GM19239 (cell line): Measurements from ENCODE around the gene SRCIN1.
"Not testable (repeated sequence)": the region's sequence is repeated elsewhere in the genome, so short reads cannot be mapped to it uniquely, and the experiment has no call there.

Source experiments
- DNase-seq: peaks from one replicate; pipeline ENCODE4 v3.0.0; 2011; ENCODE audit warnings: low spot score; ENCODE audit not compliant: insufficient read length
- FAIRE-seq: peaks from 2 replicates; lab custom pipeline; 2011; peaks lifted over from hg19 to GRCh38; lab: Jason Lieb, UNC

SRCIN1 gene

DNA sequence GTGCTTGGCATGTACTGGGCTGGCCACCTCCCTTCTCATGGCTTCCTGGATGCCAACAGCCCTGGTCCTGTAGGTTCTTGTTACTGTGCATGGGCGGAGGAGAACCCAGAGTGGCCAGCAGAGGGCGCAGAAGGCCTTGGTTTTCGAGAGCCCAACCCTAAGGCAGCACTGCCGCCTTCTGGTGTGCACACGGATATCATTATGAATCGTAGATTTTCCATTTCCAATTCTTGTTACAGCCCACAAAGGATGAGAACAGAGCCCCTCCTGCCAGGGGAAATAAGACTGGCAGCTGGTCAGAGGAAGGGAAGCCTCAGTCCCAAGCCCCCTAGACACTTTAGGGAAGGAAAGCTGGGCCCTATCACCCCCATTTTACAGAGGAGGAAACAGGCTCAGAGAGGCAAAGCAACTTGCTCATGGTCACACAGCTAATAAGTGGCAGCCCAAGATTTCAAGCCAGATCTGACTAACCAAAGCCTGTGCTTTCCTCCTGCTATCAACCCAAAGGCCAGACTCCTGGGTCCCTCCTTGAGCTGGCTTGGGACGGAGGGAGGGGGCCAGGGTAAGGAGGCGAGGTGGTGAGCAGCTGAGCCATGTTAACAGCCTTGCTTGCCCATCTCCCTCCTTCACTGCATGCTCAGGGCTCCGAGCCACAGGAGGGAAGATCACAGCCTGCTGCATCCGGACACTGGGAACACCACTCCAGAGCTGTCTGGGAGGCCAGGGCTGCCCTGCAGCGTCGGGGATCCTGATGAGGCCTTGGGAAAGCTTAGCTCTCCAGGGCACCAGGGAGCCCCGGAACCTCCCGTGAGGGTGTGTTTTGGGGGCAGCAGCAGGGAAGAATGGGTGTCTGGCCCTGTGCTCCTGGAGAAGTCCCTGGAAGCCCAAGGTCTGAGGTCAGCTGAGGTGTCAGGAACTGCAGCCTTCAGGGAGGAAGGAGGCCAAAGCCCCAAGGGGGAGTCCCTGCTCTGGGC is 113.4 kb downstream of the SRCIN1 start:
- FAIRE-seq, DNase-seq: not testable (repeated sequence)

DNA sequence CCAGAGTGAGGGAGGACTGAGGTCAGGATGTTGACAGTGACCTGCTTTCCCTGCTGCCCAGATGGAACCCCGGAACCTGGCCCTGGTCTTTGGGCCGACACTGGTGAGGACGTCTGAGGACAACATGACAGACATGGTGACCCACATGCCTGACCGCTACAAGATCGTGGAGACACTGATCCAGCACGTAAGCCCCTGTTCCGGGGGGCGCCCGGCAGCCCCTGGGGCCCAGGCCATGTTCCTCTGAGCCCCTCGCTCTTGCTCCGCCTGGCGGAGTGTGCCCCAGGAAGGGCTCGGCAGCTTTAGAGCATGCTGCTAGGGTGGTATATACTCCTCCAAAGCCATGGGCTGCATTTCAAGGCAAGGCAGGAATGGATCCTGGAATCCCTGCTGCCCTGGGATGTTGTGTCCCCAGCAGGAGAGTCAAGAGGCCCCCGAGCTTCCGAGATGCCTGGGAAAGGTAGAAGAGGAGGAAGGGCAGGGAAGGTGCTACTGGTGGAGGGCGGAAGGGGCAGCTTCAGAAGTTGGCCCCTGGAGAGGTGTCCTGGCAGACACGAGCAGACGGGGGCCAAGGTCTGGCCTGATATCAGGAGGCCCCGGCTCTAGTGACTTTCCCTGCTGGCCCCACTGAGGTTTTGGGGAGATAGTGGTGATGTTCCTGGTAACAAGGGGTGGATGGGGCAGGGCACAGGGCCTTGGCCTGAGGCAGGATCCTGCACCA is 114.2 kb downstream of the SRCIN1 start:
- not testable (repeated sequence) for FAIRE-seq, DNase-seq

DNA sequence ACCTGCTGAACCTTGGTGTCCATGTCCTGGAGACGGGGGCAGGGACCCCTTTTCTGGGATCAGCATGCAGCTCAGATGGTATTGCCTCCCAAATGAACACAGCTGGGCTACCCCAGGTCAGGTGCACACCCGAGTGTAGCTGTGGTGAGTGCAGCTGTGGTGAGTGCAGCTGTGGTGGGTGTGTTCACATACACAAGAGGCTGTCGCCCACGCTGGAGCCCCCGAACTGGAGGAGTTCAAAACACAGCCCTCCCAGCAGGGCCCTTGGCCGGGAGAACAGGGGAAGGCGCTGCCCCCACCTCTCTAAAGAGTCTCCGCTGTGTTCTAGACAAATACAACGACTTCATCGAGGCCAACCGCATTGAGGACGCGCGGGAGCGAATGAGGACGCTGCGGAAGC is 116.0 kb downstream of the SRCIN1 start:
- not testable (repeated sequence) for FAIRE-seq

DNA sequence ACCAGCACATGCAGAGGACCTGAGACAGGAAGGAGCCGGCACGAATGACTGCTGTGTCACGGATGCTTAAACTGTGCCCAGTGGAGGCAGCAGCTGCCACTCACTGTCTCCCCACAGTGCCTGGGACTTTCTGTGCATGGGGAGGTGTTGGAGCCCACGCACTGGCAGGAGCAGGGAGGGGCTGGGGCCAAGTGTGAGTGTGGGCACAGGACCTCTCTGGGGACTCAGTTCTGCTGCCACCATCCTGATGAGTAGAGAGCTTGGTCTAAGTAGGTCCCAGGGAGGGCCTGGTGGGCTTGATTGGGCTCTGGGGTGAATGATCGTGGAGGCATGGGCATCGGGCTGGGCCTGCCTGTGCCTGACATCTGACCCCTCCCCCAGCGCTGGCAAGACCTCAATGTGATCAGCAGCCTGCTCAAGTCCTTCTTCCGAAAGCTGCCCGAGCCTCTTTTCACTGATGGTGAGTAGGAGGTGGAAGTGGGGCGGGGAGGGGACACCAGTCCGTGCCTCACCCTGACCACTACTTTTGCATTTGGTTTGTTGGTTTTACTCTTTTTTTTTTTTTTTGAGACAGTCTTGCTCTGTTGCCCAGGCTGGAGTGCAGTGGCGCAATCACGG is 120.0 kb downstream of the SRCIN1 start:
- not testable (repeated sequence) for FAIRE-seq, DNase-seq

More for the DNA sequence above, 116.0 kb downstream of the SRCIN1 start:
- DNase-seq, result not testable (repeated sequence)

DNA sequence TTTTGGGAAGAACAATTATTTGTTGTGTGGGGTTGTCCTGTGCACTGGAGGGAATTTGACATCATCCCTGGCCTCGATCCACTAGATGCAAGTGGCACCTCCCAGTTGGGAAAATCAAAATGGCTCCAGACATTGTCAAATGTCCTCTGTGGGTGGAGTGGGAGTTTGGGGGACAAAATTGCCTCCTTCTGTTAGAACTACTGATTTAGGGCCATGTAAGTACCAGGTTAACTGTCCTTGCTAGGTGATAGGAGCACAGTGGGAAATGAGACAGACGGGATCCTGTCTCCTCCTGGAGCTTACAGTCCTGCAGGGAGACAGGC is 120.6 kb downstream of the SRCIN1 start:
- DNase-seq, result no peak
- FAIRE-seq, result no peak

DNA sequence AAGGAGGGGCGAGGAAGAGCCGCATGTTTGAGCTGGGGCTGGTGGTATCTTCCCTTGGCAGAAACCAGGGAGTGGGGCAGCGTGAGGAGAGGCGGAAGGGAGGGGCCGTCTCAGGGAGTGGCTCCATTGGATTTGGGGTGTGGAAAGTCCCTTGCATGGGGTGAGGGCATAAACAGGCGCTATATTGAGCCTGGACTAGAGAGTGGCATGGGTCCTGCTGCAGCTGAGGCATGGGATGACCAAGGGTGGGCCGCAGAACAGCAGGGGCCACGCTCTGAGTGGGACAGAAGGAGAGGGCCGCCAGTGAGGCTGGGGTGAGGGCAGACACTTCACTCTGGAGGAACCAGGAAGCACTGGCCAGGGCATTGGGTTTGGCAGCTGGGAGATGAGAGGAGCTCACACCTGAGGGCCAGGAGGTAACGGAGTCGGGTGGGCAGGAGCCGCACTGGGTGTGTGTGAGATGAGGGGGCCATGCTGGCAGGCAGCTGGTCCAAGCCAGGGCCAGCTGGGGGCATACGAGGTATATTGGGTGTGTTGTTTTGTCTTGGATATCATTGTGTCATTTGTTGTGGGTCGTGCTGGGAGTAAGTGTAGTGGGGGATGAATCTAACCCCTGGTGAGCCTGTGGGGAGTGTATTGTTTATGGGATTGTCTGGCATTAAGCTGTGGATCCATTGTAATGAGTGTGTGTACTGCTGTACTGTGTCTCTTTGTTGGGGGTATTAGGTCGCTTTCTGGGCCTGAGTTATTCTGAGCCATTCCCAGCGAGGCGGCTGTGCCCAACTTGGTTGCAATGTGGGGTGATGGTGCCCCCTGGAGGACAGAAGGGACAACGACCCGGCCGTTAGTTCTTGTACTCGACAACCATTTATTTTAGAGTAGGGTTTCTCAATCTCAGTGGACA is 121.3 kb downstream of the SRCIN1 start:
- FAIRE-seq, DNase-seq: not testable (repeated sequence)

DNA sequence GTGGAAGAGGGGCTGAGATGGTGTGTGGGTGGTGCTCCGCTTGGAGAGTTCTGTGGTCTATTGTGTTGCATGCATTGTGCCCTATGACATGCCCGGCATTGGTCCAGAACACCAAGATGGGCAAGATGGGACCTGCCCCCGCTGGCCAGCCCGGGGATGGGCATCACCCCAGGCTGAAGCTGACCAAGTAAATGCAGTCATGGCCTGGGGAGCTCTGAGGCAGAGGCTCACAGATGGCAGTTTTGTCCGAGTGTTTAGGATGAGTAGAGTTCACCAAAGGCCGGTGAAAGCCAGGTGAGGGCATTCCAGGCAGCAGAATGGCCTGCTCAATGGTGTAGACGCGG is 123.1 kb downstream of the SRCIN1 start:
- FAIRE-seq, DNase-seq: not testable (repeated sequence)

DNA sequence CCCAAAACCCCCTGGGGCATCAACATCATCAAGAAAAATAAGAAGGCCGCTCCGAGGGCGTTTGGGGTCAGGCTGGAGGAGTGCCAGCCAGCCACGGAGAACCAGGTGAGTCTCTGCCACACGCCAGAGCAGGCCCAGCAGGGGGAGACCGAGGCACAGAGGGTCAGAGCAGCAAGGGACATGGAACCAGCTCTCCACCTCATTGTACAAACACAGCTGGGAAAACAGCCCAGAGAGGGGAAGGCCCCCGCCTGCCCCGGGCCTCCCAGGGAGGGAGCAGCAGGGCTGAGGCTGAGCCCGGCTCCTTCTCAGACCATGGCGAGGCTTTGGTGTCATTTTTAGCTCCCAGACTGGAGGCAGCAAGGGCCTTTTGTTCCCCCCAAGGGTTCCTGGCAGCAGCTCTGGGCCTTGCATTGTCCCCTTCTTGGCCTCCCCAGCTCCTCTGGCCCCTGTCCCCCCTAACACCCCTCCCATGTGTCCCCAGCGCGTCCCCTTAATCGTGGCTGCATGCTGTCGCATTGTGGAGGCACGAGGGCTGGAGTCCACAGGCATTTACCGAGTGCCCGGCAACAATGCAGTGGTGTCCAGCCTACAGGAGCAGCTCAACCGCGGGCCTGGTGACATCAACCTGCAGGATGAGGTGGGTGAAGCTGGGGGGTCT is 123.6 kb downstream of the SRCIN1 start:
- not testable (repeated sequence) for DNase-seq, FAIRE-seq
